HepG2 (cell line): ENCODE results near the gene C17orf75. TPM values are rescaled to one million over a fixed set of nuclear protein-coding genes. Genes with fewer than 3 reads are reported as not detected.

ENCODE experiments used
- ATAC-seq: fragments of 200-7000 bp; cut with Tn5 transposase; 3 replicates; pipeline ENCODE4 v1.9.1; 2020; ENCODE audit warnings: mild to moderate bottlenecking, moderate library complexity
- BruUV-seq: library from RNA; stranded (reverse); fragments of 400-500 nt; replicated peaks from 2 replicates; lab custom pipeline; 2021; lab: Mats Ljungman, UMichigan
- CTCF ChIA-PET: fragments of 300-600 bp; formaldehyde crosslinking; extraction: SDS; loops from one replicate; lab custom pipeline; 2021; ENCODE audit warnings: low total read pairs, inconsistent platforms, low intra/inter-chr PET ratio; lab: Yijun Ruan, JAX
- POLR2A ChIA-PET: fragments of 350-600 bp; sonication (Branson Sonifier 250); formaldehyde crosslinking; loops from one replicate; lab custom pipeline; 2020; ENCODE audit warnings: antibody characterized with exemption, inconsistent platforms; lab: Yijun Ruan, JAX
- DNase-seq: peaks from one replicate; pipeline ENCODE4 v3.0.0-alpha.2; 2015; ENCODE audit warnings: low spot score
- FAIRE-seq: peaks from 3 replicates; lab custom pipeline; 2011; peaks lifted over from hg19 to GRCh38; lab: Jason Lieb, UNC
- H2AFZ ChIP-seq: one replicate; pipeline ENCODE4 v1.6.1; 2011; ENCODE audit warnings: low read length, inconsistent platforms
- H3K27ac ChIP-seq: fragments of 300-600 bp; 3 replicates; pipeline ENCODE4 v1.8.0; 2011; ENCODE audit warnings: mixed run types, mild to moderate bottlenecking, mixed read lengths, low read length, inconsistent platforms; ENCODE audit not compliant: insufficient read depth; ENCODE audit errors: extremely low read length
- H3K27me3 ChIP-seq, 2 experiments: fragments of 200-600 bp in 1 of 2; 2 replicates in 1 of 2; 3 replicates in 1 of 2; pipeline versions ENCODE4 v1.6.0 to v1.8.0; 2011; ENCODE audit warnings: low read length in 2 of 2, mild to moderate bottlenecking in 2 of 2, moderate library complexity in 2 of 2, inconsistent platforms in 1 of 2; ENCODE audit not compliant: insufficient read depth in 2 of 2, control insufficient read depth in 1 of 2
- H3K36me3 ChIP-seq, 2 experiments: fragments of 200-600 bp in 1 of 2; replicated peaks in 1 of 2; 2 replicates in 1 of 2; 3 replicates in 1 of 2; pipeline versions ENCODE4 v1.5.1 to v1.8.0; 2011; ENCODE audit warnings: low read length in 2 of 2, inconsistent platforms in 1 of 2; ENCODE audit not compliant: insufficient read depth in 2 of 2, control insufficient read depth in 1 of 2
- H3K4me1 ChIP-seq: 2 replicates; pipeline ENCODE4 v1.5.1; 2012; ENCODE audit warnings: low read length, inconsistent platforms; ENCODE audit not compliant: insufficient read depth
- H3K4me2 ChIP-seq: 2 replicates; pipeline ENCODE4 v1.6.0; 2011; ENCODE audit warnings: low read depth, low read length, inconsistent platforms
- H3K4me3 ChIP-seq, 3 experiments: fragments of 200-600 bp in 1 of 3; sonication (generic), shearing (Covaris generic) in 1 of 3; replicated peaks in 1 of 3; 2 replicates each; pipeline ENCODE4 v1.5.1; 2011 to 2016; ENCODE audit warnings: low read length in 3 of 3, inconsistent platforms in 2 of 3, low read depth in 2 of 3, mild to moderate bottlenecking in 2 of 3, control low read depth in 1 of 3, mixed read lengths in 1 of 3; ENCODE audit not compliant: insufficient read depth in 1 of 3
- H3K79me2 ChIP-seq: one replicate; pipeline ENCODE4 v1.6.1; 2011; ENCODE audit warnings: low read length, inconsistent platforms; ENCODE audit not compliant: insufficient read depth
- H3K9ac ChIP-seq: 2 replicates; pipeline ENCODE4 v1.6.0; 2011; ENCODE audit warnings: mild to moderate bottlenecking, low read depth, low read length, inconsistent platforms; ENCODE audit not compliant: insufficient read depth
- H3K9me3 ChIP-seq: 2 replicates; pipeline ENCODE4 v1.5.1; 2012; ENCODE audit warnings: mild to moderate bottlenecking, low read length
- H4K20me1 ChIP-seq: 2 replicates; pipeline ENCODE4 v1.6.0; 2011; ENCODE audit warnings: inconsistent platforms, mild to moderate bottlenecking, low read length, moderate library complexity; ENCODE audit not compliant: insufficient read depth
- RBFOX2 ChIP-seq: fragments of 200-400 bp; formaldehyde crosslinking; IDR thresholded peaks from 2 replicates; pipeline ENCODE4 v1.6.1; 2017; ENCODE audit warnings: low read depth, mild to moderate bottlenecking, low read length
- RBM22 ChIP-seq: fragments of 200-400 bp; formaldehyde crosslinking; optimal IDR thresholded peaks from 2 replicates; pipeline ENCODE3; 2017; ENCODE audit warnings: mild to moderate bottlenecking, low read length, moderate library complexity
- SAFB2 ChIP-seq: sonication (generic); formaldehyde crosslinking; IDR thresholded peaks from 2 replicates; pipeline ENCODE4 v1.5.1; 2020; ENCODE audit warnings: missing genetic modification reagents, low read depth, mild to moderate bottlenecking, borderline replicate concordance
- ZFP1 ChIP-seq: IDR thresholded peaks from 2 replicates; pipeline ENCODE4 v1.6.1; 2016
- ZNF790 ChIP-seq: sonication (generic); formaldehyde crosslinking; IDR thresholded peaks from 2 replicates; pipeline ENCODE4 v1.8.0; 2022; ENCODE audit warnings: missing genetic modification reagents, mild to moderate bottlenecking, borderline replicate concordance
- WGBS: methylation state at CpG from one replicate; pipeline ENCODE4 v1.1.6; 2017; ENCODE audit warnings: low lambda C conversion rate; 5-methylcytosine and 5-hydroxymethylcytosine counted together
- in situ Hi-C: cut with HindIII; loops from 2 replicates; pipeline ENCODE4 v1.10.0; 2017; ENCODE audit warnings: low pct_unique_long_range_greater_than_20kb; ENCODE audit not compliant: extremely low pct_ligation_motif_present
- intact Hi-C: fragments of 100-400 bp; cut with micrococcal nuclease; formaldehyde crosslinking; loops from one replicate; pipeline ENCODE4 v1.10.0; 2022; ENCODE audit not compliant: unreplicated experiment
- polyA plus RNA-seq, 8 experiments: library from polyadenylated mRNA; depleted of rRNA in 3 of 8; stranded (reverse) in 7 of 8; unstranded in 1 of 8; fragments of >200 nt; fragmentation: Illumina TruSeq in 4 of 8; extraction: Trizol in 4 of 8; gene quantifications; 2 replicates each; pipeline versions ENCODE4 v1.2.1 to v1.2.3, GENCODE V29; 2011 to 2016; ENCODE audit warnings: low read depth in 4 of 8, missing spikeins in 1 of 8, mixed read lengths in 1 of 8; ENCODE audit not compliant: insufficient read depth in 1 of 8
- total RNA-seq, 5 experiments: library from RNA; depleted of rRNA; stranded (reverse); fragments of >200 nt; fragmentation: Illumina TruSeq; extraction: Trizol; gene quantifications; 2 replicates each; pipeline ENCODE4 v1.2.3, GENCODE V29; 2016; ENCODE audit warnings: low read depth in 1 of 5
- TF ChIP-seq, protein P1 (sequence below): sonication (generic); formaldehyde crosslinking; IDR thresholded peaks from 2 replicates; pipeline ENCODE4 v1.9.0; 2021; ENCODE audit warnings: missing genetic modification reagents, borderline replicate concordance
- TF ChIP-seq, protein P2 (sequence below), 2 experiments: IDR thresholded peaks; 2 replicates each; pipeline ENCODE4 v1.6.1; 2011 to 2012; ENCODE audit warnings: low read length in 2 of 2, borderline replicate concordance in 1 of 2, low read depth in 1 of 2, mild to moderate bottlenecking in 1 of 2, moderate library complexity in 1 of 2

The C17orf75 gene
- total and polyA plus RNA-seq, 2 of the 13 experiments (the other 11 are each of a cell fraction or from before 2014, with no cell fraction given), result 16.2 to 33.0 TPM

DNA sequence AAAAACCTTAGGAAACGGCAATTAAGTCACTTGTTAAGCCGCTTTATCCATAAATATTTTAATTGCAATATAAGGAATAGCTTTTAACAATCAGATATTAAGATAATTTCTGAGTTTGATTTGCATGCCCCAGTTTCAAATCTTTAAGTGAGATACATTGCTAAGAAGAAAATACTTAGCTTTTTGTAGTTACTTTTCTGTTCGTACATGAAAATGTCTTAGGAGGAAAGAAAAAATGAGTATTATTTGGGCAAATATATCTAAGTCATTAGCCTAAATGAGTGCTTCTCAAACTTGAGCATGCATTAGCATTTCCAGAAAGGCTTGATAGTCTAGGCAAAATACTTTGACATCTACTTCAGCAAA lies 14.4 kb upstream of the C17orf75 start (continued):
- TF ChIP-seq, protein P1, sequence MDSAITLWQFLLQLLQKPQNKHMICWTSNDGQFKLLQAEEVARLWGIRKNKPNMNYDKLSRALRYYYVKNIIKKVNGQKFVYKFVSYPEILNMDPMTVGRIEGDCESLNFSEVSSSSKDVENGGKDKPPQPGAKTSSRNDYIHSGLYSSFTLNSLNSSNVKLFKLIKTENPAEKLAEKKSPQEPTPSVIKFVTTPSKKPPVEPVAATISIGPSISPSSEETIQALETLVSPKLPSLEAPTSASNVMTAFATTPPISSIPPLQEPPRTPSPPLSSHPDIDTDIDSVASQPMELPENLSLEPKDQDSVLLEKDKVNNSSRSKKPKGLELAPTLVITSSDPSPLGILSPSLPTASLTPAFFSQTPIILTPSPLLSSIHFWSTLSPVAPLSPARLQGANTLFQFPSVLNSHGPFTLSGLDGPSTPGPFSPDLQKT (CRISPR knock-in tag), result no peak

GRCh38 chr17:32355649-32356377 lies 13.8 kb upstream of the C17orf75 start:
- BruUV-seq, result no TSS peak
- Histone ChIP-seq H3K79me2 (peaks cover 81% of the 10 kb centered on the region), H3K27ac (no peak overlapping the region), H3K9me3 (no peaks in the 10 kb centered on the region), H3K4me3 (no peak overlapping the region), H3K36me3 (peaks cover 18 to 63% of the 10 kb centered on the region in 2 experiments), H2AFZ (no peak overlapping the region), H3K9ac (no peak overlapping the region), H4K20me1 (peaks cover 75% of the 10 kb centered on the region), H3K4me1 (peaks cover 47% of the 10 kb centered on the region), H3K27me3 (no peaks in the 10 kb centered on the region), H3K4me2 (peak overlapping the region; percentile 31)
- FAIRE-seq, result no peak
- 91% methylated on average over 6 of the region's 6 CpGs for WGBS
- TF ChIP-seq ZFP1 (CRISPR knock-in tag) (no peak), SAFB2 (CRISPR knock-in tag) (no peak), RBM22 (peak; percentile 50), ZNF790 (CRISPR knock-in tag) (no peak), RBFOX2 (peak; percentile 55)
- TF ChIP-seq, protein P2, sequence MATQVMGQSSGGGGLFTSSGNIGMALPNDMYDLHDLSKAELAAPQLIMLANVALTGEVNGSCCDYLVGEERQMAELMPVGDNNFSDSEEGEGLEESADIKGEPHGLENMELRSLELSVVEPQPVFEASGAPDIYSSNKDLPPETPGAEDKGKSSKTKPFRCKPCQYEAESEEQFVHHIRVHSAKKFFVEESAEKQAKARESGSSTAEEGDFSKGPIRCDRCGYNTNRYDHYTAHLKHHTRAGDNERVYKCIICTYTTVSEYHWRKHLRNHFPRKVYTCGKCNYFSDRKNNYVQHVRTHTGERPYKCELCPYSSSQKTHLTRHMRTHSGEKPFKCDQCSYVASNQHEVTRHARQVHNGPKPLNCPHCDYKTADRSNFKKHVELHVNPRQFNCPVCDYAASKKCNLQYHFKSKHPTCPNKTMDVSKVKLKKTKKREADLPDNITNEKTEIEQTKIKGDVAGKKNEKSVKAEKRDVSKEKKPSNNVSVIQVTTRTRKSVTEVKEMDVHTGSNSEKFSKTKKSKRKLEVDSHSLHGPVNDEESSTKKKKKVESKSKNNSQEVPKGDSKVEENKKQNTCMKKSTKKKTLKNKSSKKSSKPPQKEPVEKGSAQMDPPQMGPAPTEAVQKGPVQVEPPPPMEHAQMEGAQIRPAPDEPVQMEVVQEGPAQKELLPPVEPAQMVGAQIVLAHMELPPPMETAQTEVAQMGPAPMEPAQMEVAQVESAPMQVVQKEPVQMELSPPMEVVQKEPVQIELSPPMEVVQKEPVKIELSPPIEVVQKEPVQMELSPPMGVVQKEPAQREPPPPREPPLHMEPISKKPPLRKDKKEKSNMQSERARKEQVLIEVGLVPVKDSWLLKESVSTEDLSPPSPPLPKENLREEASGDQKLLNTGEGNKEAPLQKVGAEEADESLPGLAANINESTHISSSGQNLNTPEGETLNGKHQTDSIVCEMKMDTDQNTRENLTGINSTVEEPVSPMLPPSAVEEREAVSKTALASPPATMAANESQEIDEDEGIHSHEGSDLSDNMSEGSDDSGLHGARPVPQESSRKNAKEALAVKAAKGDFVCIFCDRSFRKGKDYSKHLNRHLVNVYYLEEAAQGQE (IDR thresholded peaks at IDR 0.05; ENCODE audit: borderline replicate concordance in 1 of 2, low read depth in 1 of 2, low read length in 2 of 2), result no peak
- intact Hi-C loops (no loop called here), in situ Hi-C loops (no loop called here)
- ChIA-PET CTCF (no interaction called here), POLR2A (no interaction called here)
- DNase-seq, result no peak
- ATAC-seq, result no peak
